Testis (tissue), 2 donors: ENCODE data around the gene RACK1.

Source experiments
- CTCF ChIP-seq, 3 experiments: fragments of 450-650 bp in 2 of 3; fragments of 200-600 bp in 1 of 3; sonication (generic) in 1 of 3; IDR thresholded peaks; one replicate each; pipeline ENCODE4 v1.5.1; 2016 to 2019; ENCODE audit warnings: antibody characterized with exemption in 3 of 3, mild to moderate bottlenecking in 2 of 3, moderate library complexity in 1 of 3
- POLR2A ChIP-seq: fragments of 450-650 bp; IDR thresholded peaks from one replicate; pipeline ENCODE4 v1.6.1; 2017; ENCODE audit warnings: antibody characterized with exemption, mild to moderate bottlenecking, moderate library complexity

DNA sequence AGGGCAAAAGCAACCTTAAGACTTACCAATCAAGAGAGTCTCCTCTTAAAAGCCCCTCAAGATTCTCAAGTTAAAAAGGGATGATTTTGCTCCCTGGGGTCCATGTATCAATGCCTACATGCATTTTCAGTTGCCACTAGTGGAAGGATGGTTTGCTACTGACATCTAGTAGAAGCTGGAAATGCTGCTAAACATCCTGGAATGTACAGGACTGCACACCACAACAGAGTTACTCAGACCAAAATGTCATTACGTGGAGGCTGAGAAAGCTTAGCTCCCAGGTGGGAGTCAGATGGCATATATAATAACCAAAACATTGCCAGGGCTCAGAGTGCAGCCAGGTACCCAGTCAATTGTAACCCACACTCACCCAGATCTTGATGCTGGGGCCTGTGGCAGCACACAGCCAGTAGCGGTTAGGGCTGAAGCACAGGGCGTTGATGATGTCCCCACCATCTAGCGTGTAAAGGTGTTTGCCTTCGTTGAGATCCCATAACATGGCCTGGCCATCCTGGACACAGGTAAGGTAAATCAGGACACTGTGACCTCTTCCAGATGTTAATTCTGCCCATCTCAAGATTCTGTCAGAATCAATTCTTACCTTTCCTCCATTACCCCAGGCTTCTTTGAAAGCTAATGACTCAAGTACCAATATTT, 5.8 kb downstream of the RACK1 start:
- TF ChIP-seq POLR2A, result no peak
- no peak for TF ChIP-seq CTCF (IDR thresholded peaks at IDR 0.05)
